Measurements from ENCODE around the gene TMEM223. TPM values are rescaled to one million over a fixed set of nuclear protein-coding genes. Genes with fewer than 3 reads are reported as not detected.
A peak's percentile ranks its signal among the peaks of the same experiment; 100 is the strongest.
"Not testable (repeated sequence)": the region's sequence is repeated elsewhere in the genome, so short reads cannot be mapped to it uniquely, and the experiment has no call there.

Gene TMEM223, protein sequence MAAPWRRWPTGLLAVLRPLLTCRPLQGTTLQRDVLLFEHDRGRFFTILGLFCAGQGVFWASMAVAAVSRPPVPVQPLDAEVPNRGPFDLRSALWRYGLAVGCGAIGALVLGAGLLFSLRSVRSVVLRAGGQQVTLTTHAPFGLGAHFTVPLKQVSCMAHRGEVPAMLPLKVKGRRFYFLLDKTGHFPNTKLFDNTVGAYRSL
- total RNA-seq (9.1 TPM), polyA plus RNA-seq (10 to 100 TPM; 55.2 to 71.9 (median 69.2) TPM)

DNA sequence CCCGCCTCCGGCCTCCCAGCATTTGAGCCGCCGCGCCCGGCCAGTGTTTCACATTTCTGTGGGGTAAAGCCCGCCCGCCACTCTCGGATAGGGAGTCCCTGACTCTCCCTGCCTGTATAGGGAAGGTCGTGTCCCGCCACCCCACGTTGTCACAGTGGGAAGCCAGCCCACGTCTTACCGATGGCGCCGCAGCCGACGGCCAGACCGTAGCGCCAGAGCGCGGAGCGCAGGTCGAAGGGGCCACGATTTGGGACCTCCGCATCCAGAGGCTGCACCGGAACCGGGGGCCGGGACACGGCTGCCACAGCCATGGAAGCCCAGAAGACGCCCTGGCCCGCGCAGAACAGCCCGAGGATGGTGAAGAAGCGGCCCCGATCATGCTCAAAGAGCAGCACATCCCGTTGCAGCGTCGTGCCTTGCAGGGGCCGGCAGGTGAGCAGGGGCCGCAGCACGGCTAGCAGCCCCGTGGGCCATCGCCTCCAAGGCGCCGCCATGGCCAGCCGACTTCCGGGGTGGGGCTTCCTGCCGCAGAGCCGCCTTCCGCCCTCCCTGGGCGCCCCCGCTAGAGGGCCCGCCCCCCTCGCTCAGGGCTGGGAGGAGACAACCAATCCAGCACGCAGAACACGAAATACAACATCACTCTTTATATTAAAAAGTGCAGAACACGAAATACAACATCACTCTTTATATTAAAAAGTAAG is at the start of gene TMEM223:
TMEM223 (minus strand) TSS at position 506 of the 701 bp plus-strand sequence; CDS start at position 494, 12 bp downstream.
- Histone ChIP-seq H3K27ac (ENCODE audit: insufficient read depth, low read length, poor library complexity, severe bottlenecking) (peak within 1 kb of the TSS; percentile 80), H3K27me3 (ENCODE audit: control insufficient read depth, insufficient read depth, low read length) (no peaks in the 10 kb centered on the region), H3K4me1 (ENCODE audit: control insufficient read depth, insufficient read depth, low read length, poor library complexity, severe bottlenecking) (peaks cover 43% of the 10 kb centered on the region), H3K4me3 (ENCODE audit: low read depth, low read length) (peak within 1 kb of the TSS; percentile 70), H3K36me3 (ENCODE audit: control insufficient read depth, insufficient read depth, low read length) (peaks cover 55% of the 10 kb centered on the region), H3K9me3 (ENCODE audit: control insufficient read depth in 2 of 2, low read length in 2 of 2) (no peaks in the 10 kb centered on the region)
- peak; percentile 85 to 92 (median 88) for DNase-seq
- H3K9me3 Mint-ChIP-seq, result no peaks in the 10 kb centered on the region
- H3K36me3 Mint-ChIP-seq, result peaks cover 28% of the 10 kb centered on the region
- H3K4me1 Mint-ChIP-seq, result peaks cover 5 to 62% (median 41%) of the 10 kb centered on the region in 4 donors
- H3K27ac Mint-ChIP-seq, result peak within 1 kb of the TSS; percentile 91 to 98 (median 94)
- no peaks in the 10 kb centered on the region for H3K27me3 Mint-ChIP-seq
- ATAC-seq (ENCODE audit: low read depth in 2 of 2), result peak; percentile 77
- H3K4me3 Mint-ChIP-seq, result peak within 1 kb of the TSS; percentile 90 to 97 (median 96)

DNA sequence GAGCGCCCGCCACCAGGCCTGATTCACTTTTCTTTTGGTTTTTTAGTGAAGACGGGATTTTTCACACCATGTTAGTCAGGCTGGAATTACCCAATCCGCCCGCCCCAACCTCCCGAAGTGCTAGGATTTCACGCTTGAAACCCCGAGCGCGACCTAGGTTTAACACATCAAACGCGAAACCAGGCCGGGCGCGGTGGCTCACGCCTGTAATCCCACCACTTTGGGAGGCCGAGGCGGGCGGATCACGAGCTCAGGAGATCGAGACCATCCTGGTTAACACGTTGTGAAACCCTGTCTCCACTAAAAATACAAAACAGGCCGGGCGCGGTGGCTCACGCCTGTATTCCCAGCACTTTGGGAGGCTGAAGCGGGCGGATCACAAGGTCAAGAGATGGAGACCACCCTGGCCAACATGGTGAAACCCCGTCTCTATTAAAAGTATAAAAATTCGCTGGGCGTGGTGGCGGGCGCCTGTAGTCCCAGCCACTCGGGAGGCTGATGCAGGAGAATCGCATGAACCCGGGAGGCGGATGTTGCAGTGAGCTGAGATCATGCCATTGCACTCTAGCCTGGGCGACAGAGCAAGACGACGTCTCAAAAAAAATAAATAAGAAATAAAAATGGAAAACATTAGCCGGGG is 49.0 kb upstream of the TMEM223 start:
- peak in 1 of 3 donors; percentile 69 for DNase-seq
- H3K27me3 Mint-ChIP-seq; H3K36me3 ChIP-seq (ENCODE audit: control insufficient read depth, insufficient read depth, low read length); H3K36me3 Mint-ChIP-seq; H3K27me3 ChIP-seq (ENCODE audit: control insufficient read depth, insufficient read depth, low read length); ATAC-seq (ENCODE audit: low read depth in 2 of 2); H3K4me3 Mint-ChIP-seq; H3K27ac Mint-ChIP-seq; H3K9me3 ChIP-seq (ENCODE audit: control insufficient read depth in 2 of 2, low read length in 2 of 2); H3K9me3 Mint-ChIP-seq: not testable (repeated sequence)
- peak overlapping the region; percentile 99 for H3K27ac ChIP-seq (ENCODE audit: insufficient read depth, low read length, poor library complexity, severe bottlenecking)
- peaks cover 34% of the 10 kb centered on the region for H3K4me1 ChIP-seq (ENCODE audit: control insufficient read depth, insufficient read depth, low read length, poor library complexity, severe bottlenecking)
- peak overlapping the region; percentile 85 for H3K4me3 ChIP-seq (ENCODE audit: low read depth, low read length)
- H3K4me1 Mint-ChIP-seq, result peaks cover 0 to 28% (median 9%) of the 10 kb centered on the region in 4 donors

DNA sequence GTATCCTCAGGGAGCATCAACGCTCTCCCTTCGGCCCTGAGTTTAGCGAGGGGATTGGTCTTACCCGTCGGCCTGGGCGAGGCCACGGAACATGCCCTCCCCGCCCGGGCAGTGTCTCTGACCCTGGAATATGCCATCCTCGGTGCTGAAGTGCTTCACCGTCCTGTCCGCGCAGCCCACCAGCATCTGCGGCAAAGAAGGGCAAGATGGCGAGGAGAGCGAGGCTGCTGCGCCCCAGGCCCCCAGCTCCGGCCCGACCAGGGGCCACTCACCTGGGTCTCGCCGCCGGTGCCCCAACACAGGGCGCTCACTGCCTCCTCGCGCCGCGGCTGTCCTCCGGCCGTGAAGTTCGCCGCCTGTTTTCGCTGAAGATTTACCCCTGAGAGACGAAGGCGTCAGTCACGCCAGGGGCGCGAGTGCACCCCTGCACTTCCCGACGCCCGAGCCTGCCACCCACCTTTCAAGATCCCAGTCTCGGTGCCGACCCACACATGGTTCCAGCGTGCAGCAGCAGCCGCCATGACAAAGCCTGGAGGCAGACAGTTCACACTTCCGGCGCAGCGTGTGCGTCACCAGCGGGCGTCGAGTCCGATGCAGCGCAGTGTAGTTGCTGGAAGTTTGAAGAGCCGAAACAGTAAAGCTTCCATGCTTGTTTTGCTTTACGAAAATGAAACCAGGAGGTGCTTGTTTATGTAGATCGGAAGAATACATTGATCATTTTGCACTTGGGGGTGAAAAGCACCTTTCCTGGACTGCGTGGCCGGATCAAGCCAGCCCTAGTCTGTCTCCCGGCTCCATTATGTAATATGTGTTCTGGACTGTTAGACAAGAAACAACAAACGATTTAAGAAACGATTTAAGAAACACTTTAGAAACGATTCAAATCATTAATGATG is 47.5 kb upstream of the TMEM223 start, which contains the start of gene WDR74:
WDR74 (minus strand) TSS at position 541 of the 896 bp plus-strand sequence; CDS start at position 521, 20 bp downstream.
- peak within 1 kb of the TSS; percentile 99 for H3K27ac ChIP-seq (ENCODE audit: insufficient read depth, low read length, poor library complexity, severe bottlenecking)
- no peak within 1 kb of the TSS for H3K4me3 Mint-ChIP-seq
- H3K27me3 ChIP-seq (ENCODE audit: control insufficient read depth, insufficient read depth, low read length), result no peaks in the 10 kb centered on the region
- no peaks in the 10 kb centered on the region for H3K9me3 Mint-ChIP-seq
- peaks cover 34% of the 10 kb centered on the region for H3K4me1 ChIP-seq (ENCODE audit: control insufficient read depth, insufficient read depth, low read length, poor library complexity, severe bottlenecking)
- DNase-seq (peak; percentile 89 to 98 (median 95)), ATAC-seq (ENCODE audit: low read depth in 2 of 2) (peak; percentile 50 to 54)
- H3K36me3 Mint-ChIP-seq, result peaks cover 15% of the 10 kb centered on the region
- H3K4me3 ChIP-seq (ENCODE audit: low read depth, low read length), result peak within 1 kb of the TSS; percentile 94
- H3K27ac Mint-ChIP-seq, result no peak within 1 kb of the TSS
- H3K27me3 Mint-ChIP-seq, result peaks cover 6% of the 10 kb centered on the region
- peaks cover 0 to 36% (median 12%) of the 10 kb centered on the region in 4 donors for H3K4me1 Mint-ChIP-seq
- H3K9me3 ChIP-seq (ENCODE audit: control insufficient read depth in 2 of 2, low read length in 2 of 2), result no peaks in the 10 kb centered on the region
- H3K36me3 ChIP-seq (ENCODE audit: control insufficient read depth, insufficient read depth, low read length), result peaks cover 16% of the 10 kb centered on the region

DNA sequence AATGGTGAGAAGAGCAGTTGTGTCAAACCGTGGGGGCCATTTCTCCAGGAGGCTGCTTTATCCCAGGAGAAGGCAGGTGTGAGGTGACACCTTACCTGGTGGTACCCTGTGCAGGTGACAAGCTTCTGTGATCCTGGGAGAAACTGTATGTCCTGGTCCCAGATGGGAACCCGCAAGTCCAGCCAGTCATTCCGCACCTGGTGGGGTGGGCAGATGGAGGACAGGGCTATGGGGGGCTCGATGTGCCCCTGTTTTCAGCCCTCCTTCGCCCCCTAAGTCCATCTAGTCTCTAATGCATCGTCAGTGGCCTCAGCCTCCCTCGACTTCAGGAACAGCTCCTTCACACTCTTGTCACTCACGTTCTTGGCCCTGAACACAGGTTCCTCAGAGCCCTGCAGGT is 43.5 kb upstream of the TMEM223 start:
- no peaks in the 10 kb centered on the region for H3K9me3 ChIP-seq (ENCODE audit: control insufficient read depth in 2 of 2, low read length in 2 of 2)
- H3K27ac Mint-ChIP-seq, result peak overlapping the region in 1 of 3 donors; percentile 86
- no peak overlapping the region for H3K4me3 Mint-ChIP-seq
- H3K36me3 ChIP-seq (ENCODE audit: control insufficient read depth, insufficient read depth, low read length), result peaks cover 21% of the 10 kb centered on the region
- H3K4me1 Mint-ChIP-seq, result peaks cover 0 to 62% (median 28%) of the 10 kb centered on the region in 4 donors
- peaks cover 6% of the 10 kb centered on the region for H3K27me3 Mint-ChIP-seq
- no peak overlapping the region for H3K27ac ChIP-seq (ENCODE audit: insufficient read depth, low read length, poor library complexity, severe bottlenecking)
- no peak for DNase-seq
- H3K36me3 Mint-ChIP-seq, result peaks cover 15% of the 10 kb centered on the region
- no peaks in the 10 kb centered on the region for H3K9me3 Mint-ChIP-seq
- peaks cover 37% of the 10 kb centered on the region for H3K4me1 ChIP-seq (ENCODE audit: control insufficient read depth, insufficient read depth, low read length, poor library complexity, severe bottlenecking)
- H3K27me3 ChIP-seq (ENCODE audit: control insufficient read depth, insufficient read depth, low read length), result no peaks in the 10 kb centered on the region
- ATAC-seq (ENCODE audit: low read depth in 2 of 2), result no peak
- H3K4me3 ChIP-seq (ENCODE audit: low read depth, low read length), result no peak overlapping the region

DNA sequence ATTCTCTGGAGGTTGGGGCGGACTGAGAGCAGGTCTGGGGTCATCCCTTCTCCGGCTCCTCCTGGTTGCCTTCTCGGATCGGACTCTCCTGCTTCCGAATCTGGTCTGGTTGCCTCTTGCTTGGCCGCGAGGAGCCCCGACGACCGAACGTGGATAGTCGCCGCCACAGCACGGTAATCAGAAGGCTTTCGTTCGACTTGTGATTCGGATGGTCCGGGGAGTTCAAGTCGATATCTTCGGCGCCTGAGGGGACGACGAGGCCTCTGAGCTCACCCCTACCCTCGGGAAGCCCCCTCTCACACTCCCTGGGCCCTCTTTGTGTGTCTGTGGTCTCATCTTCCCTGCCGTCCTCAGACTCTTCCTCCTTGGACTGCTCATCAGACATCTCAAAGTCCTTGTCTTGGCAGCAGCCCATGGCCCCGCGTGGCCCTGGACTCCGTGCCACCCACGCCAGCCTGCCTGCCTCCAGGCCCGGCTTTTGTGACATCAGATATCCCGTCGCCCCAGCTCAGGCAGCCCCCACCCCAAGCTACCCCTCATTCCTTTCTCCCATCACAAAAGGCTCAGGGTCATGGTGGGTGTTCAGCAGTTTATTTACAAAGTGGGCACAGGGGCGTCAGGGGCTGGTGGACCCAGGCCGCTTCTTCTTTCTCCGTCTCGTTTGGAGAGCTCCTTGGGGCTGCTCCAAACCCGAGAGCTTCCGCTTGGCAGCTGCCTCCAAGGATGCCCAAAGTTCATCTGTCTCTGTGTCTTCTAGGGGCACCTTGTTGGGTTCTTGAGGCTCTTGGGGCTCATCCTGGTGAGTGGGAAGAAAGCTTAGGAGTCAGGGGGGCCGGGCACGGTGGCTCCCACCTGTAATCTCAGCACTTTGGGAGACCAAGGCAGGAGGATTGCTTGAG is 40.8 kb upstream of the TMEM223 start, which contains the start of gene TEX54:
TEX54 (minus strand) TSS at position 506 of the 899 bp plus-strand sequence.
- no peaks in the 10 kb centered on the region for H3K9me3 Mint-ChIP-seq
- H3K27me3 Mint-ChIP-seq, result no peaks in the 10 kb centered on the region
- peaks cover 32% of the 10 kb centered on the region for H3K4me1 ChIP-seq (ENCODE audit: control insufficient read depth, insufficient read depth, low read length, poor library complexity, severe bottlenecking)
- H3K9me3 ChIP-seq (ENCODE audit: control insufficient read depth in 2 of 2, low read length in 2 of 2), result no peaks in the 10 kb centered on the region
- no peak for ATAC-seq (ENCODE audit: low read depth in 2 of 2)
- H3K36me3 ChIP-seq (ENCODE audit: control insufficient read depth, insufficient read depth, low read length), result peaks cover 23% of the 10 kb centered on the region
- H3K4me1 Mint-ChIP-seq, result peaks cover 0 to 62% (median 25%) of the 10 kb centered on the region in 4 donors
- peak within 1 kb of the TSS; percentile 78 for H3K4me3 ChIP-seq (ENCODE audit: low read depth, low read length)
- H3K36me3 Mint-ChIP-seq, result peaks cover 18% of the 10 kb centered on the region
- no peaks in the 10 kb centered on the region for H3K27me3 ChIP-seq (ENCODE audit: control insufficient read depth, insufficient read depth, low read length)
- peak within 1 kb of the TSS; percentile 96 to 100 (median 98) for H3K4me3 Mint-ChIP-seq
- DNase-seq, result no peak
- H3K27ac Mint-ChIP-seq, result peak within 1 kb of the TSS; percentile 96 to 100 (median 100)
- H3K27ac ChIP-seq (ENCODE audit: insufficient read depth, low read length, poor library complexity, severe bottlenecking), result peak within 1 kb of the TSS; percentile 98

DNA sequence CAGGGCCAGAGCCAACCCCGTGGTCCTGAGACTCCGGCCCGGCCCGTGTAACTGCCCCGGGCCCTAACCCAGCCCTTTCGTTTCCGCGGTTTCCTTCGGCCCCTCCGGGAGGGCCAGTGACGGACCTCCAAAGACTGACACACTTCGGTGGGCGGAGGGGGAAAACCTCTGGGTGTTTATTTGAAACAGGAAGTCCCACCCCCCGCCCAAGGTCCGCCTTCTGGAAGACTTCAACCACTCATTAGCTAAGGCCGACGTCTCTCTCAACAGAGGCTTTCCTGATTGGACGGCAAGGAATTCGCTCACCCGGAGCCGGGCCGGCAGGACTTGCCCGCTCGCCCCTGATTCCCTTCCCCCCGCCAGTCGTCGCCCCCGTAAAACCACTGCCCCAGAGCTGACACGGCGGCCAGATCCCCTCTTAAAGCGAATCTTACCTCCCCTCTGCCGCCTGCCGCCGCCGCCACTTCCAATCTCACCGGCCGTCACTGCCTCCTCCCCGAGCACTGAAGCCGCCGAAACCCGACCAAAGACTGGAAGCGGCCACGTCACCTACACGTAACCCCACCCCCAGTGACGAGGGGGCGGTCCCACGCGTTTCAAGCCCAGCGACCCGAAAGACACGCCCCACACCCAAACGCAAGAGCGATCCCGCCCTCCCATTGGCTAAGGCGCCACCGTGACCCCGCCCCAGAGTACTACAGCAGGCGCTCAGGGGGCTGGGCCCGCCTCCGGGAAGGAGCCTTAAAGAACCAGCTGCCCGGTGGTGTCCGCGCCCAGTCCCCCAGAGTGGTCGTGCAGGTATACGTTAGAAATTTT is 39.9 kb upstream of the TMEM223 start, which contains the start of gene STX5:
STX5 (minus strand) TSS at position 532 of the 816 bp plus-strand sequence. CDS start 808 bp downstream, outside the sequence.
- H3K4me1 Mint-ChIP-seq, result peaks cover 0 to 61% (median 29%) of the 10 kb centered on the region in 4 donors
- H3K4me1 ChIP-seq (ENCODE audit: control insufficient read depth, insufficient read depth, low read length, poor library complexity, severe bottlenecking), result peaks cover 31% of the 10 kb centered on the region
- peak within 1 kb of the TSS; percentile 96 to 100 (median 100) for H3K27ac Mint-ChIP-seq

More for the DNA sequence above, 39.9 kb upstream of the TMEM223 start, which contains the start of gene STX5:
- Mint-ChIP-seq H3K27me3 (no peaks in the 10 kb centered on the region), H3K9me3 (no peaks in the 10 kb centered on the region), H3K4me3 (peak within 1 kb of the TSS; percentile 96 to 100 (median 98)), H3K36me3 (peaks cover 21% of the 10 kb centered on the region)
- Histone ChIP-seq H3K9me3 (ENCODE audit: control insufficient read depth in 2 of 2, low read length in 2 of 2) (no peaks in the 10 kb centered on the region), H3K27me3 (ENCODE audit: control insufficient read depth, insufficient read depth, low read length) (no peaks in the 10 kb centered on the region), H3K4me3 (ENCODE audit: low read depth, low read length) (peak within 1 kb of the TSS; percentile 78), H3K27ac (ENCODE audit: insufficient read depth, low read length, poor library complexity, severe bottlenecking) (peak within 1 kb of the TSS; percentile 98), H3K36me3 (ENCODE audit: control insufficient read depth, insufficient read depth, low read length) (peaks cover 32% of the 10 kb centered on the region)
- ATAC-seq (ENCODE audit: low read depth in 2 of 2) (peak; percentile 93 to 94), DNase-seq (peak; percentile 99 to 100 (median 99))
